GM04503 (cell line): ENCODE measurements around the gene ATP6V0C.

ENCODE experiments used
- DNase-seq: peaks from one replicate; pipeline ENCODE4 v3.0.0-alpha.2; 2012; ENCODE audit warnings: low read depth

The ATP6V0C gene

GRCh38 chr16:2513405-2514332, at the start of gene ATP6V0C:
Gene ATP6V0C, plus strand, starts transcription at chr16:2513952. Its CDS starts 152 bp downstream, at chr16:2514104.
- DNase-seq, result no peak

GRCh38 chr16:2464333-2464732, 49.4 kb upstream of the ATP6V0C start:
- no peak for DNase-seq

- DNase-seq, result no peak
Observed at GRCh38 chr16:2465653-2466415, 47.9 kb upstream of the ATP6V0C start.

GRCh38 chr16:2466667-2467527, 46.9 kb upstream of the ATP6V0C start:
- DNase-seq, result no peak

GRCh38 chr16:2467528-2468232, 46.1 kb upstream of the ATP6V0C start:
- no peak for DNase-seq

GRCh38 chr16:2468233-2468724, 45.5 kb upstream of the ATP6V0C start:
- no peak for DNase-seq

- DNase-seq, result no peak
Observed at GRCh38 chr16:2468725-2469398, 44.9 kb upstream of the ATP6V0C start.

GRCh38 chr16:2469399-2470233, 44.1 kb upstream of the ATP6V0C start:
- DNase-seq, result no peak

GRCh38 chr16:2470234-2470601, 43.5 kb upstream of the ATP6V0C start:
- DNase-seq, result no peak

GRCh38 chr16:2470603-2471015, 43.1 kb upstream of the ATP6V0C start:
- no peak for DNase-seq

GRCh38 chr16:2471016-2471652, 42.6 kb upstream of the ATP6V0C start, which contains the start of gene NTN3:
Gene NTN3, plus strand, starts transcription at chr16:2471297. Its CDS starts 405 bp downstream, at chr16:2471702.
- DNase-seq, result no peak

- no peak for DNase-seq
Observed at GRCh38 chr16:2471653-2472487, 41.9 kb upstream of the ATP6V0C start.

GRCh38 chr16:2472488-2472864, 41.3 kb upstream of the ATP6V0C start:
- DNase-seq, result no peak

GRCh38 chr16:2472885-2473445, 40.8 kb upstream of the ATP6V0C start:
- DNase-seq, result no peak

- no peak for DNase-seq
Observed at GRCh38 chr16:2473446-2473926, 40.3 kb upstream of the ATP6V0C start.

- DNase-seq, result no peak
Observed at GRCh38 chr16:2473999-2474876, 39.5 kb upstream of the ATP6V0C start.
